Stimulated activated CD4-positive, alpha-beta T cell treated with anti-CD3 and anti-CD28 coated beads, Interleukin-1b, Interleukin-23, amount 100 ng/mL, for 48 hours (primary cell): Measurements from ENCODE around the gene PAFAH1B2.
"Not testable (repeated sequence)": the region's sequence is repeated elsewhere in the genome, so short reads cannot be mapped to it uniquely, and the experiment has no call there.

Experiments used
- DNase-seq: peaks from one replicate; pipeline ENCODE4 v3.0.0-alpha.2; 2020

Gene PAFAH1B2

DNA sequence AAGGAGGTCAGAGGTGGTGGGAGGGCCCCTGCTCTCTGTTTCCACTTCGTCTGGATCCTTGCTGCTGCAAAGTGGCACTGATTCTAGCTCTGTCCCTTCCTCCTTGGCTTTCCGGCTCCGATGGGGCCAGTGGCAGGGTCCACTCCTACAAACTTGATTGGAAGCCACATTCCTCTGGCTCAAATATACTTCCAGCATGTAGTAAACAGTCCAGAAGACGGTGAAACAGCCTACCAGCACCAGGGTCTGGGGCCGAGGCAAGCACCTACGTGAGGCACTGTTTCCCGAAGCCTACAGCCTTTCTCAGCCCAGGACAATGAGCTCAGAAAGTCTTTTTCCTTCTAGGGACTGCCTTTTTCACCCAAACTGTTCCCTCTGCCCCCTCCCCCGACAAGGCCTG, 62.0 kb downstream of the PAFAH1B2 start:
- DNase-seq, result not testable (repeated sequence)

DNA sequence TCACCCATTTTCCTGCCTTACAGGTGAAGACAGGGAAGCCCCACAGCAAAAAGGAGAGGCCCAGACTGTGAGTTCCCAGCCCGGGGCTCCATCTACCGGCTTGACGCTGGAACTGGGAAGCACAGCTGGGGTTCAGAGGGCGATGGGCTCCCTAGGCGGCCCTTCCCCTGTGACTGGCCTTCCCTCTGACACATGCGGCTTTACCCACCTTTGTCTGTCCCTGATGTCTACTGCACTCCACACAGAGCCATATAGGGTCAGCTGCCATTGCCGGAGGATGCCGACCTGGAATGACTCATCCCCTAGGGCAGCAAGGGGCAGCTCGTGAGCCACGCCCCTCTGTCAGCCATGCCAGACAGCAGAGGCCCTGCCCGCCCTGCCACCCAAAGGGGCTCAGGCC, 62.8 kb downstream of the PAFAH1B2 start:
- not testable (repeated sequence) for DNase-seq

DNA sequence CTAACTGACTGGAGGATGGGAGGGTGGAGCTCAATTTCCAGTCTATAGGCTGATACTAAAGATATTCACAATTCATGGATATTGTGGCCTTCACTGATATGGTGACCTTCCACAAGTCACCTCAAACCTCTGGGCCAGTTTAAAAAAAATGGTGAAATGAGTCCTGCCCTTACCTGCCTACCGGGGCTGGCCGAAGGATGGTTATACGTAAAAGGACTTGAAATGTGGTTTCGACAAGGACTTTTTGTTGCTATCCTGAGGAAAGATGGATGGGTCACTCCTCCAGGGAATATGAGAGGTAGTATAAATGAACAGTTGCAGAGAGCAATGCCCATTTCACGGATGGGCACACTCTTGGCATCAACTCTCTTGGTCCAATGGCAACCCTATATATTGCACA, 63.4 kb downstream of the PAFAH1B2 start:
- DNase-seq, result not testable (repeated sequence)

DNA sequence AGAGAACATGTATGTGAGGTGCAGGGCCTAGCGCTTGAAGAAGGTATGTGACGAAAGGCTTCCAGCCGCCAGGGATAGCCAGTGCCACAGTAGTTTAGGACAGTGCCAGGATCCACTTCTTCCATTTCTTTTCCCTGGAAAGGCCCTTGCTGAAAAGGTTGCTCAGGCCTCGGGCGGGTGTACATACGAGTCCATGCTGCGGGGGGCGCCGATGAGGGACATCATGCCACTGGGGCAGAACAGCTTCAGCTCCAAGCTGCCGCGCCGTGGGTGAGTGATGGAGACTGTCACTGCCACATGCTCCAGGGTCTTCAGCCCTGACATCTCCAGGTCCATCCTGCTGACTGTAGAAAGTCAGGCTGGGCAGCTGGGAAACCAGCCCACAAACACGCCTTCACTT, 64.6 kb downstream of the PAFAH1B2 start:
- DNase-seq, result not testable (repeated sequence)

DNA sequence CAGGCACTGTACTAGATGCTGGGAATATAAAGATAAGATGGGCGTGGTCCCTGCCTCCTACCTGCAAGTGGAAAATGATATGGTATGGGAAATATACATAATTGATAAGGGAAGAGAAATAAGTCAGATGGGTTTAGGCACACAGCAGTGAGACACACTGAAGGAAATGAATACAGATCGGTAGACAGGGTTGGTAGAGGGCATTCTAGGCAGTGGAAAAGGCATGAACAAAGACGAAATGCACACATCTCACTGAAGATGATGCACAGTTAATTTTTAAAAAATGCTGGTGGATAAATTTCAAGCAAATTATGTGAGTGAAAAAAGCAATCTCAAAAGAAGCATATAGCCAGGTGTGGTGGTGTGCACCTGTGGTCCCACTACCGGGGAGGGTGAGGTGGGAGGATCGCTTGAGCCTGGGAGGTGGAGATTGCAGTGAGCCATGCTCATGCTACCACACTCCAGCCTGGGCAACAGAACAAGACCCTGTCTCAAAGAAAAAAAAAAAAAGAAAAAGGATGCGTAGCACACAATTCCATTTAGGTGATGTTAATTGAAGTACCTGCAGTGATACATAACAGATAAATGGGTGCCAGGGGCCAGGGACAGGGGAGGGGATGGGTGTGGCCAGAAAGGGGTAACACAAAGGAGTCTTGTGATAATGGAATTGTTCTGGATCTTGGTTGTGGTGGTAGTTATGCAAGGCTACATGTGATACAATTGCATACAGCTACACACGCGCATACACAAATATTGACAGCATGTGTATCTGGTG, 65.5 kb downstream of the PAFAH1B2 start:
- DNase-seq, result not testable (repeated sequence)

DNA sequence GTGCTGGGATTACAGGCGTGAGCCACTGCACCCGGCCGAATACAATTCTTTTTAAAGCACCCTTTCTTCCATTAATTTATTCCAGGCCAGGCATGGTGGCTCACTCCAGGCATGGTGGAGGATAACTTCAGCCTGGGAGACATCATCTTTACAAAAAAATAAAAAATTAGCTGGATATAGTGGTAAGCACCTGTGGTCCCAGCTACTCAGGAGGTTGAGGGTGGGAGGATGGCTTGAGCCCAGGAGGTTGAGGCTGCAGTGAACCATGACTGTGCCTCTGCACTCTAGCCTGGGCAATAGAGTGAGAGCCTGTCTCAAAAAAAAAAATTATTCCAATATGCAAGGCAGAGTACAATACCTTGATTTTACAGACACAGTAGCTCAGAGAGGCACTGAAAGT, 66.5 kb downstream of the PAFAH1B2 start:
- DNase-seq, result no peak

DNA sequence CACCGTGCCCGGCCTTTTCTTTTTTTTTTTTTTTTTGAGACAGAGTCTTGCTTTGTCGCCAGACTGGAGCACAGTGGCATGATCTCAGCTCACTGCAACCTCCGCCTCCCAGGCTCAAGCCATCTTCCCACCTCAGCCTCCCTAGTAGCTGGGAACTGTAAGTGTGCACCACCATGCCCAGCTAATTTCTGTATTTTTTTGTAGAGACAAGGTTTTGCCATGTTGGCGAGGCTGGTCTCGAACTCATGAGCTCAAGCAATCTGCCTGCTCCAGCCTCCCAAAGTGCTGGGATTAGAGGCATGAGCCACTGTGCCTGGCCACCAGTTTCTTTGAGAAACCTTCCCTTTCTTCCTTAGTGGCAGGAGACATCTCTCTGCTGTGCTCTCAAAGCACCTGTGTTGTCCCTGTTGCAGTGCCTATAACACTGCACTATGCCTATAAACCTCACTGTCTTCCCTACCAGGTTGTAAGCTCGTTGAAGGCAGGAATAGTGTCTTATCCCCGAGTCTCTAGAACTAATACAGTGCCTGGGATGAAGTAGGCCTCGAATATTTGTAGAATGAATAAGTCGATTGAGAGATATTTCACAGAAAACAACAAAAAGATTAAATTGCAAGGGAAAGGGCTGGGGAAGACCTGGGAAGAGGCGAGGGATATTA, 68.7 kb downstream of the PAFAH1B2 start:
- no peak for DNase-seq

DNA sequence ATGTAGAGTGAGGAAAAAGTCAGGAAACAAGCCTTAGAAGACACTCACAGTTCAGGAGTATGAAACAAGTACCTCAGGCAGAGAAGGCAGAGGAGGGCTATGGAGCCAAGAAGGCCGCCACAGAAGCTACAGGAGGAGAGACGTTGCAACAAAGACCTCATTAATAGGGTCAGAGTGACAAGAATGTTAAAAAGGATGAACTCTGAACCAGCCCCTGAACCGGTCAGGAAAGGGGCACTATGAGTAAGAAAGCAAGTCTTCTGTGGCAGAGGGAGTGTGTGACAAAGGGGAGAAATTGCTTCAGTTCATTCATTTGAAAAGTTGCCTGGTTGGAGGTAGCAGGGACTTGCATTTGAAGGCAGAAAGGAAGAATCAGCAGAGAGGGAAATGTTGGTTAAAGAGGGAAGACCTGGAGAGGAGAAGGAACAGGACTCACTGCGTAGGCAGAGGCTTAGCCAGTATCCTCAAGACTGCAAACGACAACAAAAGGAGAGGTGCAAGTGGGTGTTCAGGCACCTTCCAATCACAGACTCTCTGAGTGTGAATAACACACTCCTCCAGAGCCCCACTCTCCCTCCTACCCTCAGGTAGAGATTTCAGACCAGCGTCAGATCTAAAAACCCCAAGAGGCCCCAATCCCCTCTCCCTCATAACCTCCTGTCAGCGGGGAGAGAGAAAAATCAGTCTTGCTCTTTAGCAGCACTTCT, 70.5 kb downstream of the PAFAH1B2 start:
- DNase-seq, result no peak

DNA sequence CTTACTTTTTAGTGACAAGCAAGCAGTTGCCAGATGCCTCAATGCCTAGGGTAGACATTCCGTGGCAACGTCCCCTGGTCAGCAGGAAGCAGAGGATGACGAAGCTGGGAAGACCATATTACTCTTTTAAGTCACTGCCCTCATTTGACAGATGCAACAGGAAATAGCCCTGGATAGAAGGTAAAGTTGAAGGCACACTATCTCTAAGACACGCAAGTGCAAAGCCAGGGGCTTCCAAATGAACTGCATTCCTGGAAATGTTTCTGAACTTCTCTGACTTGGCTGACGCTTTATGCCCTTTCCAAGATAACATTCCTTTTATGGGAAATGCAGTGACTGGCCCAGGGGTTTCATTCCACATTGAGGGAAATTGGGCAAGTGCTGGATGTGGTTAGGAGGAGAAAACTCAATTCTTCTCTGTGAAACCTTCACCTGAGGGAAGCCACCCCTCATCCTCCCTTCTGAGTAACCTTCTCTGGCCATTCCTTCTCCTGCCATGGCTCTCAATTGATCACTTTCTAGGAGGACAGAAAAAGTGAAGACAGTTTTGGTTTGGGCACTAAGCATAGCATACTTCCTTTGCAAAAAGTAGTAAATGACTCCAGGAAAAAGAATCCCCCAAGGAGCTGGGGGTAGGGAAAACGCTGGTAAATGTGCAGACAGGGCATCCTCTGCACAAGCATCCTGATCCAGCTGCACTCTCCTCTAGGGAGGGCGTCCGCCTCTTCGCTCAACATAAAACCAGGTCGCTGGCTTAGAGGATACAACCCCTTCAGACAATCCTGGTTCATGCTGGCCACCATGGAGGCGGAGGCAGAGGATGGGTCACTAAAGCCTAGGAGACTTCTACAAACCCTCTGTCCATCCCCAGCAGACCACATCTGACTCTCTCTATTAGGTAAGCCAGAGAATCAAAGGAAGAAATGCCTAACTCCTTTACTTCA, 73.3 kb downstream of the PAFAH1B2 start:
- no peak for DNase-seq

DNA sequence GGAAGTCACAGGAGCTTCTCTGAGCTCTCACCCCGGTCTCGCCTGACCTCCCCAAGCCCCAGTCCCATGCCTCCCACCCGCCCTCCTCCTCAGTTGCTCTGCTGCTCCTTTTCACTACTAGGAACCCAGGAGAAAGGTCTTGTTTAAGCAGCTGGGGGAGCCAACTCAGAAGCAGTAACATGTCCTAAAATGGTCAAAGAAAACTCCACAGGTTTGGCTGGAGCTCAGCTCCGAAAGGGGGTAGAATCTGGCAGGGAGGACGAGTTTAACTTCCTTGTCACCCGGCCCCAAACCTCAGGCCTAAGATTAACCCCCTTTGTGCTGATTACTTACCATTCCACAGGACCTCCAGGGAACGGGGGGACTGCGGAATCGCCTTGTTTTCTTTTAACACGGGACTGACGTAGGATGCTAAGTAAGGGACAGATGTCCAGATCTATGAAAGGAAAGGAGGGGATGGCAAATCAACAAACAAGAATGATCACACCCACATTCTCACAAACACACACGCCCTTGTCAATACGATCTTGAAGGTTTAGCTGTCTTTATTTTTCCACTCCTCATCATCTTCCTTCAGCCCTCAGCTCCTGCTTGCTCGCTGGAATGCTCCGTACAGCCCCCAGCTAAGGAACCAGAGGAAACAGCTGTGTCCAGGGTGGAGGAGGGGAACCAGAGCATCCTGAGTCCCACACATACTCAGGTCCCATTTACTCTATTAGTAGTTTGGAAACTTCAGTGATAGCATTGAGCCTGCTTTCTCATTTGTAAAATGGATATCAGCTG, 74.2 kb downstream of the PAFAH1B2 start:
- DNase-seq, result no peak

DNA sequence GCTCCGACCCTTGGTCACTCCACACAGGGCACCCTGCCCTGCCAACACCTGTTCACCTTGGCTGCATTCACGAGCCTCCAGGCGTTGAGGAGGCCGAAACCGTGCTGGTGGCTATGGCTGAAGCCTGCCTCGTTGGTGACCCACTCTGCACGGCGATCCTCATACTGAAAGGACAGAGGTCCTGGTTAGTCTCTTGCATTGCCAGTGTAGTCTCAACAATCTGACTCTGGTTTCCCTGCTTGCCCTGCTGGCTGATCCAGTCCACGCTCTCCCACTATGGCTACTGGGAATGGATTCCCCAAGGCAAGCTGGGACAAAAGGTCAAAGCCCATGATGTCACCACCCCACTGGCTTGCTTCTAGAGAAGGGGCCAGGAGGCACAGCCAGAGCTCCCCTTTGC, 74.9 kb downstream of the PAFAH1B2 start:
- no peak for DNase-seq

DNA sequence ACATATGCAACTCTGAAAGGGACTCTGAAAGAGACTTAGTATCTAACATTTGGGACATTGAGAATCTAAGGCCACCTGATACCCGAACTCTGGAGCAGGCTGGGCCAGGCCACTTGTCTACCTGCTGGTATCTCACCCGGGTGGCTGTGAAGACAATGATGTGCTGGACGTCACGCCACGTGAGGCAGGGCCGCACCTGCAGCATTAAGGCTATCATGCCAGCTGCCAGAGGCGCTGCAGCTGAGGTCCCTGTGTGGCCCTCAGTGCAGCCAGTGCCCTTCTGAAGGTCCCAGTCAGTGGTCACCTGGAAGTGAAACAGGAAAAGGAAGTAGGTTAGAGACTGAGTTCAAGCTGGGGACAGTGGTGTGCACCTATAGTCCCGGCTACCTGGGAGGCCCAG, 75.4 kb downstream of the PAFAH1B2 start:
- DNase-seq, result no peak

DNA sequence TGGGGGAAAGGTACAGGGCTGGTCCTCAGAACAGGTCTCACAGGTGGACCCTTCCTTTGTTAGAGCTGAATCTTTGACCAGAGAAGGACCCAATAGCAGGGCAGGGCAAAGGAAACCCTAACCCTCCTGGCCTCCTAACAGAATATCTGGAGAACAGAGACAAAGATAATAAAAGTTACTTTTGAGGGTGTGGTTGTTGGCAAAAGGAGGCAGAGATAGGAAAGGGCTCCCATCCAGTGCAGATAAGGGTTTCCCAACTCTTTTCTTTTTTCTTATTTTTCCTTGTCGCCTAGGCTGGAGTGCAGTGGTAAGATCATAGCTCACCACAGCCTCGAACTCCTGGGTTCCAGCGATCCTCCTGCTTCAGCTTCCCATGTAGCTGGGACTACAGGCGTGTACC, 75.9 kb downstream of the PAFAH1B2 start:
- DNase-seq, result no peak

DNA sequence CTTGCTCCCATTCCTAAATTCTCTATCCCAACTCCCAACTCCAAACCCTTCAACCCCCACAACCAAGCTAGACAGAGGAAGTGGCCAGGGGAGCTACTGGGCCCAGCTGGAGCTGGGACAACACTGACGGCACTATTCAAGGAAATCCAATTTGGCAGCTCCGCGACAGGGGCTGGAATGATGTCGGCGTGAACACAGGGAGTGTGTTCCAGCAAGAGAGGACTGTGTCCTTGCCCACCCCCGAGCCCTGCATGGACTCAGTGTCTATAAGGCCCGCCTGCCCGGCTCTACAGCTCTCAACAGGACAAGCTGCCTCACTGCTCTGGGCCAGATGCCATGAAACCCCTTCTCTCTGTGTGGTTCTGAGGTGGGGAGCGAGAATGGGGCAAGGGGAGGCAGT, 76.5 kb downstream of the PAFAH1B2 start:
- no peak for DNase-seq

DNA sequence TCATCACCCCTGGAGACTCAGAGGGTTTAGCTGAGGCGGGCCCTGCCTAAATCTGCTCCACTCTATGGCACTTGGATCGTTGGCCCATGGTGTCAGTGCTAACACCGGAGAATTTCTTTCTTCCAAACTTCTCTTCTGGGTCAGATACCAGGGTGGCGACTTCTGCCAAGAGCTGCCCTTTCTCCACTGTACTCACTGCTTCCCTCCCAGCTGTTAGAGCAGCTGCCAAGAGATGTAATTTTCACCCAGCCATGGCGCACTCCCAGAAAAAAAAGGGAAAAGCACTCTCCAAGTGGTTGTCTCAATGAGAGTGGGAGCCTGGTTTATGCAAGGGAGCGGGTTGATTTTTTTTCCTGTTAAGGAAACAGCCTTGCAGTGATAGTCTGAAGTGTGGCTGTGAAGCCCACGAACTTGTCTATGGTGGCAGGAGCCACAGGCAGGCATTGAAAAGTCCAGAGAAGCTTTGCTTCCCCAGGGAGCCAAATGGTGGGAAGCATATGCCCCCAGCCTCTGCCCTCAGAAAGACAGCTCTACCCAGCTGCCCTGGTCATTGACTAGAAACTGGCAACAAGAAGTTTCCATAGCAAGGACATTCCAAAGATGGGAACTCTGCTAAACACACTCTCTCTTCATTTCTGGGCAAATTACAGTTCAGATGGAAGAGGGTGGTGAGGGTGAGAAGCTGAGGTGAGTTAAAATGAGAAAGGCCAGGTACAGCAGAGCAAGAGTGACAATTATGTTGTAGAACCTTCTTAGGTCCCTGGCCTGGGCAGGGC, 77.1 kb downstream of the PAFAH1B2 start:
- no peak for DNase-seq

DNA sequence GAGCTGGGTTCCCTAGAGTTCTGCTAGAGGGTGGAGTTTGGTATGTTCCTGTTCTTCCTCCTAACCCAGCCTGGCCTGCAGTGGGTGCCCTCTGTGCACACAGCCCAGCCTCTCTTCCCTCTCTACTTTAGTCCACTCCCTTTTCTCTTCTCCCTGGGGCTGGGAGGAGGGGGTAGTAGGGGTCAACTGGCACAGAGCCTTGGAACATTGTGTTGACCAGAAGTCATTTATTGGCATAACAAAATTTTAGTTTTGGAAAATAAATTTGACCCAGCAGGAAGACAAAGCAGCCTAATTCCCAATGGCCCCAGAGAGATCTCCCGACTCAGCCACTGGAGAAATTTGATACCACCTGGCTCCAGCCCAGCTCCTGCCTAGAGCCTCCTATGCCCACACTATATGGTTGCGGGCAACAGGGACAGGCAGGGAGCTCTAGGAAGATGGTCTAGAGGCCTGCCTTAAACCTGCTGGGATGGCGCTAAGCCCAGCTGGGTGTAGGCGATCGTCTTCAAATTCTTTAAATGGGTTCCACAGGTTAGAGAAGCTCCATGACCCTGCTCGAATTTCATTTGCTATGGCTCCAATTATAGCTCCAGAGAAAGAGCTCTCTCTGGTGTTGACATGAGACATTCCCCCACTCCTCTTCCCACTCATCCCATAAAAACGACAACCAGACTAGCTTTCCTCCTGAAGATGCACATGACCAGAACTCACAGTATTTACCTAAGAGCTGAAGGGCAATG, 77.9 kb downstream of the PAFAH1B2 start:
- DNase-seq, result no peak

DNA sequence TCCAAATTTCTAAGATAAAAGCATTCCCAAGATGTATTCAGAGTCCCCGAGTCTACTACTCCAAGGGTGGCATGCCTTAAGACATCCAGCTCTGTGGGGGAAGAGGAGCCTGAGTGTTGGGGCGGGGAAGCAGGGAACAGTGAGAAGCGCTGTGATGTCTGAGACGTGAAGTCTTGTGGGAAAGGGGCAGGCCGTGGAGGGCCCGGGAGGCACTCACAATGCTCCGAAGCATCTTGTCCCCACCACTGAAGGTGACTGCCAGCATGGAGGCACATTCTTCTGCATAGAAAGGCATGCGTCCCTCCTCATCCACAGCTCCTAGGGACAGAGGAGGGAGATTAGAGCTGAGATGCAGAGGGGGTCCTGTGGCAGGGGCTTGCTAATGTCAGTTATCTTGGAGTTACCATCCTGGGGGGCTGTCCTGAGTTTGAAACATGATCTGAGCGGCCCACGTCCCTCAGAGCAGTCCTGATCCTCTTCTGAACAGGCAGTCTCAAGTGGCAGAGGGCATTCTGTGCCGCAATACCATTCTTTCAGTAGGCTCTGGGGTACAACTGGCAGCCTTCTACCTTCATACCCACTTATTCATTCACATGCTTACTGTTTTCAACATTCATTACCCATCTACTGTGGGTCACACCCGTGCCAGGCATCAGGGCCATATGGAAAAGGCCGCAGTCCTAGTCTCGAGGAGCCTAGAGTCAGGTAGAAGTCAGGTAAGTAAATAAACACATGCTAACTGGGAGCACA, 79.1 kb downstream of the PAFAH1B2 start:
- DNase-seq, result no peak

DNA sequence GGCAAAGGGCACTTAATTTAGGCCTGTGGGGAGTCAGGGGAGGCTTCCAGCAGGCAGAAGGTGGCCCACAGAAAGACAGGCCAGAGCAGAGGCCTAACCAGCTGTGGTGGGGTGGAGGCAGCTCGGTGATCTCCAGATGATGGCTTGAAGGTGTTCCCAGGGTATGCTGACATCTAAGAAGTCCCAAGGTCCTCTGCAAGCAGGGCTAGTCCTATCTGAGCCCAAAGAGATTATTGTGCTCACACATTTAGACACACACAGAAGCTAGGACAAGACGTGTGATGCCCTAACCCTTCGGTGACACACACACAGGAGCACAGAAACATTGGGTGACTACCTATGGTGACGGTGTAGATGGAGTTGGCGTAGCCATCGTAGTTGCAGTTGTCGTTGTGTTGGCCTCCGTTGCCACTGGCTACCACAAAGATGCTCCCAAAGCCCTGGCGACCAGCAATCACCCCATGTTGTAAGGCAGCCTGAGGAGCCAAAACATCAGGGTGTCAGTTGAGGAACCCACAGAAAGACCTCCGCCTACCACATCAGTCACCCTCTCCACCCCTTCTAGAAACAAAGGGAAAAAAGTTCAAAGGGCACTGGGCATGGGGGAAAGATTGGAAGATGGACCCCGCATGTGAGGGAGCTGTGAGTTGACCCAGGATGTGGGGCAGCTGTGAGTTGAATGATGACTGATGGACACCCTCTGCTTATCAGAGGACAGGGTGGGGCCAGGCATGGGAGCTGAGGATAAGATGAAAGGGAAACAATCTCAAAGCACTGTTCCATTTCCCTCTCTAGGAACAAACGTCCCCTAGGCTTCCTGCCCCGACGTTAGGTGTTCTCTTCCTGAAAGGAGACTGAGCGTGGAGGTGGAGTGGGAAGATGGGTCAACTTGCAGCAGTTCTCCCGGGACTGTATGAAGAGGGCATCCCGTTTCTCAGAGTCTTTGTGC, 79.9 kb downstream of the PAFAH1B2 start:
- no peak for DNase-seq
